Measurements from ENCODE around the gene TIRAP. TPM values are rescaled to one million over a fixed set of nuclear protein-coding genes. Genes with fewer than 3 reads are reported as not detected.

TIRAP gene
- total and polyA plus RNA-seq, 2 of the 8 experiments (the other 6 are each of a cell fraction or from before 2014, with no cell fraction given), result 5.3 TPM

GRCh38 chr11:126257764-126258163 is 25.1 kb upstream of the TIRAP start:
- no peaks in the 10 kb centered on the region for H3K79me1 ChIP-seq (ENCODE audit: low read depth, low read length)
- H3K9ac ChIP-seq (replicated peaks in 1 of 4; ENCODE audit: extremely low read depth in 1 of 4, low read depth in 3 of 4, low read length in 3 of 4), result no peak overlapping the region
- no peak overlapping the region for H2BK12ac ChIP-seq (ENCODE audit: low read depth, low read length)
- no peak overlapping the region for H3K14ac ChIP-seq (ENCODE audit: insufficient read length)
- no peak overlapping the region for H2AFZ ChIP-seq (ENCODE audit: low read length)
- H3K27ac ChIP-seq (ENCODE audit: low read depth, low read length), result no peak overlapping the region
- H4K91ac ChIP-seq (replicated peaks; ENCODE audit: insufficient read length, low read length), result no peak overlapping the region
- H3K56ac ChIP-seq (replicated peaks; ENCODE audit: insufficient read length, low read depth, low read length), result no peak overlapping the region
- H2BK20ac ChIP-seq (ENCODE audit: low read length), result no peak overlapping the region
- no peak overlapping the region for H3K4ac ChIP-seq (replicated peaks; ENCODE audit: insufficient read length, low read depth, low read length)
- H3K4me3 ChIP-seq (ENCODE audit: extremely low read depth in 1 of 4, insufficient read depth in 2 of 4, low read depth in 3 of 4, low read length in 4 of 4), result no peak overlapping the region
- FAIRE-seq (no peak), DNase-seq (ENCODE audit: low read depth in 1 of 2, low spot score in 2 of 2) (no peak)
- no peaks in the 10 kb centered on the region for H3K23me2 ChIP-seq (ENCODE audit: low read depth, low read length)
- ChIA-PET POLR2A (ENCODE audit: partially characterized antibody) (interaction anchor here (1.6 kb wide), 1 partner anchor 10 kb away, joined by 5 read pairs; no protein-coding TSS in a partner anchor), CTCF (ENCODE audit: partially characterized antibody) (no interaction called here)
- H4K8ac ChIP-seq (ENCODE audit: extremely low read depth, insufficient read depth, low read length), result no peak overlapping the region
- no peak overlapping the region for H3K23ac ChIP-seq (ENCODE audit: insufficient read length)
- peaks cover 7 to 50% (median 33%) of the 10 kb centered on the region in 4 experiments for H3K36me3 ChIP-seq (ENCODE audit: control insufficient read depth in 2 of 4, insufficient read depth in 4 of 4, low read length in 3 of 4)
- 92% methylated on average over 2 of the region's 2 CpGs; no CpG with 5 or more reads in 1 of the 2 experiments for WGBS, 2 experiments (ENCODE audit: extremely low coverage in 1 of 2, insufficient coverage in 1 of 2, insufficient read length in 1 of 2, insufficient replicate concordance in 2 of 2, low coverage in 1 of 2, low lambda C conversion rate in 2 of 2, missing lambda C conversion rate in 1 of 2)
- H3K4me2 ChIP-seq (ENCODE audit: insufficient read depth in 1 of 2, low read depth in 2 of 2, low read length in 2 of 2), result no peak overlapping the region
- no peaks in the 10 kb centered on the region for H3K27me3 ChIP-seq (replicated peaks in 1 of 4; ENCODE audit: control insufficient read depth in 3 of 4, extremely low read depth in 1 of 4, insufficient read depth in 3 of 4, low read length in 3 of 4)
- no peak overlapping the region for H2AK5ac ChIP-seq (ENCODE audit: low read depth, low read length)
- no peaks in the 10 kb centered on the region for H3K79me2 ChIP-seq (ENCODE audit: control insufficient read depth in 1 of 2, insufficient read depth in 2 of 2, low read length in 2 of 2)
- H4K5ac ChIP-seq (ENCODE audit: insufficient read length, low read depth, low read length), result no peak overlapping the region
- H2BK120ac ChIP-seq (replicated peaks; ENCODE audit: low read depth, low read length), result no peak overlapping the region
- H4K20me1 ChIP-seq (replicated peaks in 1 of 2; ENCODE audit: control insufficient read depth in 1 of 2, insufficient read depth in 2 of 2, low read length in 2 of 2), result peaks cover 0 to 3% of the 10 kb centered on the region in 2 experiments
- H2BK15ac ChIP-seq (ENCODE audit: low read length), result no peak overlapping the region
- no peaks in the 10 kb centered on the region for H3K9me3 ChIP-seq (ENCODE audit: insufficient read depth in 2 of 2, low read depth in 1 of 2, low read length in 1 of 2)
- no peaks in the 10 kb centered on the region for H3K4me1 ChIP-seq (replicated peaks in 1 of 4; ENCODE audit: control insufficient read depth in 3 of 4, insufficient read depth in 4 of 4, low read length in 3 of 4)
- no peak overlapping the region for H3K18ac ChIP-seq (ENCODE audit: extremely low read depth, low read length)
- no peak overlapping the region for H2BK5ac ChIP-seq (ENCODE audit: low read depth, low read length)
- no peak for TF ChIP-seq SUZ12 (IDR thresholded peaks at IDR 0.05; ENCODE audit: low read length)
- TF ChIP-seq KDM1A (IDR thresholded peaks at IDR 0.05; ENCODE audit: borderline replicate concordance, low read length), result no peak
- TF ChIP-seq FOSL1 (IDR thresholded peaks at IDR 0.05; ENCODE audit: insufficient read depth, low read depth, low read length), result no peak
- TF ChIP-seq ATF2 (IDR thresholded peaks at IDR 0.05; ENCODE audit: low read length), result no peak
- TF ChIP-seq SAP30 (IDR thresholded peaks at IDR 0.05; ENCODE audit: insufficient read depth, insufficient replicate concordance, low read length), result no peak
- no peak for TF ChIP-seq CHD2 (IDR thresholded peaks at IDR 0.05; ENCODE audit: low read length)
- no peak for TF ChIP-seq KDM5A (IDR thresholded peaks at IDR 0.05; ENCODE audit: low read length)
- TF ChIP-seq RXRA (IDR thresholded peaks at IDR 0.05; ENCODE audit: insufficient read depth, low read depth, low read length), result no peak
- no peak for TF ChIP-seq CTBP2 (IDR thresholded peaks at IDR 0.05; ENCODE audit: borderline replicate concordance, insufficient read depth, insufficient read length, low read length)
- no peak for TF ChIP-seq E2F6 (IDR thresholded peaks at IDR 0.05)
- no peak for TF ChIP-seq BACH1 (IDR thresholded peaks at IDR 0.05; ENCODE audit: low read length)

All from H1 (cell line).